ENCODE data around the gene MVB12B.

DNA sequence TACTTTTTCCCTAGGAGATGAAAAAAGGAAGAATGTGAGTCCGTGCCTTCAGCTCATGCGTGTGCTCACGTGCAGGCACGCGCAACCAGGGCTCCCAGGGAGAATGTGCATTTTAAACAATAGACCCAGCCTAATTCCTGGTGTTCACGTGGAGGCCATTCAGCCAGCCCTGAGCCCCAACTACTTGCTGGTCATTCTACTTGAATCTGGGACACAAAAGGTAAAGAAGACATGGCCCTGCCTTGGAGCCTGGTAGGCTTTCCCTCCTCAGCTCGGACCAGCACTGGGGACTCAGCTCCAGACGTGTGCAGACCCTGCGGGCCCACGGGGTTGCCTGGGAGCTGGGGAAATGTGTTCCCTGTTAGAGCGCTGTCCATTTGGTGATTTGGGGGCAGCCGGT is 125.5 kb downstream of the MVB12B start:
- TF ChIP-seq POLR2A (IDR thresholded peaks at IDR 0.05; ENCODE audit: control extremely low read depth in 1 of 2, low read depth in 2 of 2, low read length in 2 of 2), result no peak
- TF ChIP-seq SAP30 (IDR thresholded peaks at IDR 0.05; ENCODE audit: insufficient read depth, insufficient replicate concordance, low read length), result no peak
- no peak for TF ChIP-seq TBP (IDR thresholded peaks at IDR 0.05; ENCODE audit: low read depth, low read length)
- TF ChIP-seq, protein P1, sequence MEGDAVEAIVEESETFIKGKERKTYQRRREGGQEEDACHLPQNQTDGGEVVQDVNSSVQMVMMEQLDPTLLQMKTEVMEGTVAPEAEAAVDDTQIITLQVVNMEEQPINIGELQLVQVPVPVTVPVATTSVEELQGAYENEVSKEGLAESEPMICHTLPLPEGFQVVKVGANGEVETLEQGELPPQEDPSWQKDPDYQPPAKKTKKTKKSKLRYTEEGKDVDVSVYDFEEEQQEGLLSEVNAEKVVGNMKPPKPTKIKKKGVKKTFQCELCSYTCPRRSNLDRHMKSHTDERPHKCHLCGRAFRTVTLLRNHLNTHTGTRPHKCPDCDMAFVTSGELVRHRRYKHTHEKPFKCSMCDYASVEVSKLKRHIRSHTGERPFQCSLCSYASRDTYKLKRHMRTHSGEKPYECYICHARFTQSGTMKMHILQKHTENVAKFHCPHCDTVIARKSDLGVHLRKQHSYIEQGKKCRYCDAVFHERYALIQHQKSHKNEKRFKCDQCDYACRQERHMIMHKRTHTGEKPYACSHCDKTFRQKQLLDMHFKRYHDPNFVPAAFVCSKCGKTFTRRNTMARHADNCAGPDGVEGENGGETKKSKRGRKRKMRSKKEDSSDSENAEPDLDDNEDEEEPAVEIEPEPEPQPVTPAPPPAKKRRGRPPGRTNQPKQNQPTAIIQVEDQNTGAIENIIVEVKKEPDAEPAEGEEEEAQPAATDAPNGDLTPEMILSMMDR (IDR thresholded peaks at IDR 0.05; ENCODE audit: control extremely low read depth in 1 of 3, insufficient read depth in 1 of 3, low read depth in 1 of 3, low read length in 3 of 3), result no peak
- TF ChIP-seq RFX5 (IDR thresholded peaks at IDR 0.05; ENCODE audit: borderline replicate concordance, low read depth, low read length), result no peak
- TF ChIP-seq TAF1 (IDR thresholded peaks at IDR 0.05; ENCODE audit: low read depth, low read length), result no peak
- TF ChIP-seq FOSL1 (IDR thresholded peaks at IDR 0.05; ENCODE audit: insufficient read depth, low read depth, low read length), result no peak
- TF ChIP-seq BACH1 (IDR thresholded peaks at IDR 0.05; ENCODE audit: low read length), result no peak
- TF ChIP-seq, protein P2, sequence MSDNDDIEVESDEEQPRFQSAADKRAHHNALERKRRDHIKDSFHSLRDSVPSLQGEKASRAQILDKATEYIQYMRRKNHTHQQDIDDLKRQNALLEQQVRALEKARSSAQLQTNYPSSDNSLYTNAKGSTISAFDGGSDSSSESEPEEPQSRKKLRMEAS (IDR thresholded peaks at IDR 0.05), result no peak
- TF ChIP-seq KDM1A (IDR thresholded peaks at IDR 0.05; ENCODE audit: borderline replicate concordance, low read length), result no peak
- no peak for TF ChIP-seq GTF2F1 (IDR thresholded peaks at IDR 0.05; ENCODE audit: borderline replicate concordance, low read depth, low read length)
- TF ChIP-seq BRCA1 (IDR thresholded peaks at IDR 0.05; ENCODE audit: low read depth, low read length), result no peak
- TF ChIP-seq EZH2 (IDR thresholded peaks at IDR 0.05; ENCODE audit: low read depth, low read length, severe bottlenecking), result no peak
